ENCODE results near the gene ITGB1BP1. TPM values are rescaled to one million over a fixed set of nuclear protein-coding genes. Genes with fewer than 3 reads are reported as not detected.

Gene ITGB1BP1
- 63.0 and 68.7 TPM in 2 replicates for total RNA-seq (2014; rRNA removed; shearing (Covaris generic))

- peak within 1 kb of the TSS; percentile 64 for H3K27ac ChIP-seq
- H3K9me3 ChIP-seq (replicated peaks), result no peaks in the 10 kb centered on the region
- peak; percentile 99 for DNase-seq
- H3K36me3 ChIP-seq, result no peaks in the 10 kb centered on the region; the same call in 1 of the 2 replicates
- peak within 1 kb of the TSS; percentile 91 for H3K4me3 ChIP-seq
- no peaks in the 10 kb centered on the region for H3K27me3 ChIP-seq
- H3K4me1 ChIP-seq, result peaks cover 10% of the 10 kb centered on the region
Observed at GRCh38 chr2:9423100-9423921, at the start of gene ITGB1BP1, which contains the start of gene CPSF3. Gene ITGB1BP1, minus strand, starts transcription at chr2:9423528. Its CDS starts 4,831 bp downstream, at chr2:9418697. Gene CPSF3, plus strand, starts transcription at chr2:9423654. Its CDS starts 120 bp downstream, at chr2:9423774.

- Histone ChIP-seq H3K4me1 (no peaks in the 10 kb centered on the region), H3K27me3 (no peaks in the 10 kb centered on the region), H3K9me3 (replicated peaks) (no peaks in the 10 kb centered on the region), H3K4me3 (no peak overlapping the region), H3K36me3 (peaks cover 40% of the 10 kb centered on the region), H3K27ac (no peak overlapping the region)
- DNase-seq, result no peak
Observed at GRCh38 chr2:9472511-9472910, 49.2 kb upstream of the ITGB1BP1 start.

GRCh38 chr2:9471206-9471605 is 47.9 kb upstream of the ITGB1BP1 start:
- Histone ChIP-seq H3K27me3 (no peaks in the 10 kb centered on the region), H3K9me3 (replicated peaks) (no peaks in the 10 kb centered on the region), H3K36me3 (peaks cover 42% of the 10 kb centered on the region), H3K4me3 (no peak overlapping the region), H3K4me1 (no peaks in the 10 kb centered on the region), H3K27ac (no peak overlapping the region)
- DNase-seq, result no peak

GRCh38 chr2:9467687-9468086 is 44.4 kb upstream of the ITGB1BP1 start:
- peaks cover 5% of the 10 kb centered on the region for H3K4me1 ChIP-seq
- no peaks in the 10 kb centered on the region for H3K9me3 ChIP-seq (replicated peaks)
- H3K36me3 ChIP-seq, result peaks cover 45% of the 10 kb centered on the region
- H3K27me3 ChIP-seq, result no peaks in the 10 kb centered on the region
- H3K27ac ChIP-seq, result no peak overlapping the region
- DNase-seq, result no peak
- H3K4me3 ChIP-seq, result no peak overlapping the region

DNA sequence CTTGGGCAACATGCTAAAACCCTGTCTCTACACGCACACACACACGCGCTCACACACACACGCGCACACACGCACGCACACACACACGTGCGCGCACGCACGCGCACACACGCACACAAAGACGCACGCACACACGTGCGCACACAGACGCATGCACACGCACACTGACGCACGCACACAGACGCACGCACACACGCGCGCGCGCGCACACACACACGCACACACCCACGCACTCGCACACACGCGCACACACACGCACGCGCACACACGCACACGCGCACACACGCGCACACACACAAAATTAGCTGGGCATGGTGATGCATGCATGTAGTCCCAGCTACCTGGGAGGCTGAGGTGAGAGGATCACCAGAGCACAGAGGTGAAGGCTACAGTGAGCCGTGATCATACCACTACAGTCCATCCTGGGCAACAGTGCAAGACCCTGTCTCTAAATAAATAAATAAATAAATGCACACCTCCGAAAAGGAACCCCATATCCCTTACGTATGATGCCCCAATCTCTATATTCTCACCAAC is 42.9 kb upstream of the ITGB1BP1 start:
- no peak for DNase-seq
- Histone ChIP-seq H3K9me3 (replicated peaks) (no peaks in the 10 kb centered on the region), H3K27me3 (no peaks in the 10 kb centered on the region), H3K36me3 (peaks cover 35% of the 10 kb centered on the region), H3K4me1 (peaks cover 20% of the 10 kb centered on the region), H3K4me3 (no peak overlapping the region), H3K27ac (no peak overlapping the region)

DNA sequence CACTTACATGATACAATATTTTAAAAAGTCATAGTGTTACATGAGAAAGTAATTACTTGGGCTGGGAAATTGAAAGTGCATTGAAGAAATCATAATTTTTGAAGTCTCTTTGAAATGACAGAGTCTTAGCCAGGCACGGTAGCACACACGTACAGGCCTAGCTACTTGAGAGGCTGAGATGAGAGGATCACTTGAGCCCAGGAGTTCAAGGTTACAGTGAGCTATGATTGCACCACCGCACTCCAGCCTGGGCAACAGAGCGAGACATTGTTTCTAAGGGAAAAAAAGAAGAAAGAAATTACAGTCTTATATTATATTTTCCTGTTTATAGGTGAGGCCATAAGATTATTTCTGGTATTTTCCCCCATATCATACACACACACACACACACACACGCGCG is 41.8 kb upstream of the ITGB1BP1 start:
- no peak overlapping the region for H3K27ac ChIP-seq
- no peak for DNase-seq
- H3K36me3 ChIP-seq, result peaks cover 32% of the 10 kb centered on the region
- peaks cover 26% of the 10 kb centered on the region for H3K4me1 ChIP-seq
- no peaks in the 10 kb centered on the region for H3K9me3 ChIP-seq (replicated peaks)
- H3K4me3 ChIP-seq, result no peak overlapping the region
- H3K27me3 ChIP-seq, result no peaks in the 10 kb centered on the region

DNA sequence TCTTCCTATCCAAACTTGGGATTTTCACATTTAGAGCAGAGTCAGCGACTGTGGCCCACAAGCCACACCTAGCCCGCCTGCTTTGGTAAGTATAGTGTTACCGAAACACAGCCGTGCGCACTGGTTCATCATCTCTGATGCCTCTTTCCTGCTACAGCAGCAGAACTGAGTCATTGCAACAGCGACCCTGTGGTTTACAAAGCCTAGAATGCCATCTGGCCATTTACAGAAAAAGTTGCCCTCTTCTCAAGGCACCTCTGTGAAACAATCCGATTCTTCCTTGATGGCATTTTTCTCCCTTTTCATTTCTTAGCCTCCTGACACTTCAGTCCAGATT is 40.3 kb upstream of the ITGB1BP1 start:
- H3K4me1 ChIP-seq, result peaks cover 26% of the 10 kb centered on the region
- no peak overlapping the region for H3K27ac ChIP-seq
- H3K4me3 ChIP-seq, result no peak overlapping the region
- no peaks in the 10 kb centered on the region for H3K27me3 ChIP-seq
- peak; percentile 41 to 48 for DNase-seq
- H3K36me3 ChIP-seq, result peaks cover 36% of the 10 kb centered on the region
- H3K9me3 ChIP-seq (replicated peaks), result no peaks in the 10 kb centered on the region

GRCh38 chr2:9462886-9463697 is 39.8 kb upstream of the ITGB1BP1 start:
- H3K4me3 ChIP-seq, result no peak overlapping the region
- no peaks in the 10 kb centered on the region for H3K27me3 ChIP-seq
- H3K27ac ChIP-seq, result no peak overlapping the region
- DNase-seq, result no peak
- H3K9me3 ChIP-seq (replicated peaks), result no peaks in the 10 kb centered on the region
- H3K36me3 ChIP-seq, result peaks cover 37% of the 10 kb centered on the region
- peaks cover 26% of the 10 kb centered on the region for H3K4me1 ChIP-seq

DNA sequence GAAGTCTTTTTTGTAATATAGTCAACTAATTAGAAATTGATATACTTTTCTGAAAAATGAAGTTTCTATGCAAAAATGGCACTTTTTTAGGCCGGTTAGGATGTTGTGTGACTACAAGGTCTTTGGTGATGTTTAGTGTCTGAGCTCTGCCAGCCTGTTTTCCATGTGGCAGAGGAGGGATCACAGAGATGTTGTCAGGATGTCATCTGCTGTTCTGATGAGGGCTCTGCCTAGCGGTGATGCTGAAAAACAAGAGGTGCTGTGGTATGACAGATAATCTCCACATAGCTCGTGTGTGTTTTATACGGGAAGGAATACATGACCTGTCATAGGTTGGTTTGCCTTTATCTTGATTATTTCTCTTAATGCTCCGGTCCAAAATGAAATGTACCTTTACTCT is 39.0 kb upstream of the ITGB1BP1 start:
- no peaks in the 10 kb centered on the region for H3K27me3 ChIP-seq
- H3K27ac ChIP-seq, result no peak overlapping the region
- no peak for DNase-seq
- H3K9me3 ChIP-seq (replicated peaks), result no peaks in the 10 kb centered on the region
- peaks cover 26% of the 10 kb centered on the region for H3K4me1 ChIP-seq
- H3K4me3 ChIP-seq, result no peak overlapping the region
- peaks cover 37% of the 10 kb centered on the region for H3K36me3 ChIP-seq

DNA sequence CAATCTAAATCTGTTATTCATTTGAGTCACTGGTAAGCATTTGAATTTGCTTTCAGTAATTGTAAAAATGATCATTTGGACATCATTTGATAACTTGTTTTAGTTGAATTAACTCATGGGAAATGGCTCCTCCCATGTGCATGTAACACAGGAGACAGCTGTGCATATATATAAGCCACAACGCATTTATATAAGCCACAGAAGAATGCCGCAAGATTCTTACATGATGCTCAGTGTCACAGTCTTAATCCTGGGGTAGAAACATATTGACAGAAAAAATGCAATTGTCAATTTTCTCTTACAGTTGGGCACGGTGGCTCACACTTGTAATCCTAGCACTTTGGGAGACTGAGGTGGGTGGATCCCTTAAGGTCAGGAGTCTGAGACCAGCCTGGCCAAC is 37.8 kb upstream of the ITGB1BP1 start:
- peaks cover 26% of the 10 kb centered on the region for H3K4me1 ChIP-seq
- no peak overlapping the region for H3K4me3 ChIP-seq
- no peaks in the 10 kb centered on the region for H3K27me3 ChIP-seq
- DNase-seq, result peak in 1 of 2 experiments; percentile 60
- no peaks in the 10 kb centered on the region for H3K9me3 ChIP-seq (replicated peaks)
- H3K36me3 ChIP-seq, result peaks cover 41% of the 10 kb centered on the region
- peak overlapping the region; percentile 46 for H3K27ac ChIP-seq

DNA sequence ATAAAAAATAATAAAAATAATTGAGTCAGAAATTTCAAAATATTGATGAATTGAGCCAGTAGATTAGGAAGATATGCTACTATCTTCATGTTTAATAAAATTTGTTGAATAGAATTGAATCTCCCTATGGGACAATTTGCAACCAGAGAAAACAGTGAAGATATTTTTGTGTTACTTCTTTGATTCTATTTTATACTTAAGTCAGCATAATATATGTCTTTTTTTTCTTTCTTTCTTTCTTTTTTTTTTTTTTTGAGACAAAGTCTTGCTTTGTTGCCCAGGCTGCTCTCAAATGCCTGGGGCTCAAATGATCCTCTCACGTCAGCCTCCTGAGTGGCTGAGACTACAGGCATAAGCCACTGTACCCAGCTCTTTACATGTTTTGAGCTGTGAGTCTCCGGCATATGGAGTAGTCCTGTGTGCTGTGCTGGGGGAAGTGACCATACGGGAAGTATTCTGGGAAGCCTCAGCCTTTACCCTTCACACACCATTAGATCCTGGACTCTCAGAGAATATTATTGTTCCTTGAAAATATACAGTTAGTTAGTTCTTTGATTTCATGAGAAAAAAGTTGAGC is 37.2 kb upstream of the ITGB1BP1 start:
- no peak overlapping the region for H3K4me3 ChIP-seq
- peaks cover 26% of the 10 kb centered on the region for H3K4me1 ChIP-seq
- DNase-seq, result peak in 1 of 2 experiments; percentile 45
- no peaks in the 10 kb centered on the region for H3K9me3 ChIP-seq (replicated peaks)
- H3K27ac ChIP-seq, result peak overlapping the region; percentile 46
- H3K36me3 ChIP-seq, result peaks cover 43% of the 10 kb centered on the region
- no peaks in the 10 kb centered on the region for H3K27me3 ChIP-seq

GRCh38 chr2:9451231-9451630 is 27.9 kb upstream of the ITGB1BP1 start:
- H3K9me3 ChIP-seq (replicated peaks), result no peaks in the 10 kb centered on the region
- no peaks in the 10 kb centered on the region for H3K4me1 ChIP-seq
- no peak overlapping the region for H3K27ac ChIP-seq
- DNase-seq, result no peak
- H3K36me3 ChIP-seq, result peaks cover 60% of the 10 kb centered on the region
- no peaks in the 10 kb centered on the region for H3K27me3 ChIP-seq
- H3K4me3 ChIP-seq, result no peak overlapping the region

DNA sequence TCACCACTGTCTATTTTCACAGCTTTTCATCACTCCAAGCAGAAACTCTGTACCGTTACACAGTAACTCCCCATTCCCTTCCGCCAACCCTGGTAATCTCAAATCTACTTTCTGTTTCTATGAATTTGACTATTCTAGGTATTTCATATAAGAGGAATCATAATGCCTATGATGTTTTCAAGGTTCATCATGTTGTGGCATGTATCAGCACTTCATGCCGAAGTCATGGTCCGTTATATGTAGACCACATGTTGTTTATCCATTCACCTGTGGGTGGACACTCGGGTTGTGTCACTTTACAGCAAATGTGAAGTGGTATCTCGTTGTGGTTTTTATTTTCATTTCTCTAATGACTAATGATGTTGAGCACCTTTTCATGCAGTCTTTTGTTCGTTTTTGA is 21.8 kb upstream of the ITGB1BP1 start:
- Histone ChIP-seq H3K27me3 (no peaks in the 10 kb centered on the region), H3K4me3 (no peak overlapping the region), H3K4me1 (peaks cover 6% of the 10 kb centered on the region; the same call in 1 of the 2 replicates), H3K27ac (peak overlapping the region; percentile 68), H3K9me3 (replicated peaks) (no peaks in the 10 kb centered on the region), H3K36me3 (peaks cover 81% of the 10 kb centered on the region)
- no peak for DNase-seq

DNA sequence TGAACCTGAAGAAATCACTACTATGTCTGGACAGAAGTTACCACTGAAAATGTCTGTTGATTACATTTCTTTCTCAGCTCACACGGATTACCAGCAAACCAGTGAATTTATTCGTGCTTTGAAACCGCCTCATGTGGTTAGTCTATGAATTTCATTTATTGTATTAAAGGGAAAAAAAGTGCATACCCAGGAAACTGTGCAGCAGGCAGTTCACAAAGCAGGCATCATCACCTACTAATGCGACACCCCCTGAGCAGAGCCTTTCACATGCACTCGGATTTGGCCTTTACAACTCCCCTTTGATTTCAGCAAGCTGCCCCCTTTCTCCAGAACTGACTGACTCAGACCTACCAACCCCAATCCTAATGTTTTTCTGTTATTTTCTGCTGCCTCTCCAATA is 20.2 kb upstream of the ITGB1BP1 start:
- H3K9me3 ChIP-seq (replicated peaks), result no peaks in the 10 kb centered on the region
- no peaks in the 10 kb centered on the region for H3K27me3 ChIP-seq
- no peak overlapping the region for H3K27ac ChIP-seq
- H3K4me1 ChIP-seq, result peaks cover 6% of the 10 kb centered on the region; the same call in 1 of the 2 replicates
- peaks cover 80% of the 10 kb centered on the region for H3K36me3 ChIP-seq
- no peak for DNase-seq
- no peak overlapping the region for H3K4me3 ChIP-seq

All from SJCRH30 (cell line).